SK-N-SH (cell line): Measurements from ENCODE around the gene PEX7. TPM values are rescaled to one million over a fixed set of nuclear protein-coding genes. Genes with fewer than 3 reads are reported as not detected.

ENCODE experiments used
- CTCF ChIA-PET: fragments of 300-600, 350-600 bp; formaldehyde crosslinking; extraction: SDS; loops from one replicate; lab custom pipeline; 2021; lab: Yijun Ruan, JAX
- POLR2A ChIA-PET: fragments of 350-600 bp; sonication (Branson Sonifier 250); formaldehyde crosslinking; extraction: SDS; loops from one replicate; lab custom pipeline; 2020; ENCODE audit warnings: antibody characterized with exemption, inconsistent platforms; lab: Yijun Ruan, JAX
- DNase-seq: peaks from one replicate; pipeline ENCODE4 v3.0.0; 2012
- H2AFZ ChIP-seq: fragments of 200-600 bp; sonication (generic); 2 replicates; pipeline ENCODE4 v1.8.1; 2016; ENCODE audit warnings: antibody characterized with exemption, mild to moderate bottlenecking, low read depth
- H3F3A ChIP-seq: fragments of 200-600 bp; sonication (generic); replicated peaks from 2 replicates; pipeline ENCODE3; 2016; ENCODE audit warnings: antibody characterized with exemption, mild to moderate bottlenecking; ENCODE audit not compliant: insufficient read depth
- H3K27ac ChIP-seq, 2 experiments: fragments of 200-500 bp in 1 of 2; fragments of 200-600 bp in 1 of 2; sonication (Bioruptor generic) in 1 of 2; sonication (generic), shearing (Covaris generic) in 1 of 2; 2 replicates each; pipeline versions ENCODE4 v1.5.1 to v1.6.1; 2014 to 2016; ENCODE audit warnings: low read depth in 2 of 2, inconsistent platforms in 1 of 2, low read length in 1 of 2, mild to moderate bottlenecking in 1 of 2, mixed read lengths in 1 of 2
- H3K27me3 ChIP-seq: fragments of 200-600 bp; sonication (generic), shearing (Covaris generic); 2 replicates; pipeline ENCODE4 v1.6.1; 2016; ENCODE audit warnings: mixed run types; ENCODE audit not compliant: insufficient read depth
- H3K36me3 ChIP-seq, 2 experiments: fragments of 200-500 bp in 1 of 2; fragments of 200-600 bp in 1 of 2; sonication (Bioruptor generic) in 1 of 2; sonication (generic) in 1 of 2; replicated peaks in 1 of 2; 2 replicates each; pipeline versions ENCODE3 to v1.5.1; 2014 to 2016; ENCODE audit warnings: low read length in 1 of 2, mild to moderate bottlenecking in 1 of 2; ENCODE audit not compliant: insufficient read depth in 2 of 2, control insufficient read depth in 1 of 2
- H3K4me1 ChIP-seq, 2 experiments: fragments of 200-500 bp in 1 of 2; fragments of 200-600 bp in 1 of 2; sonication (Bioruptor generic) in 1 of 2; sonication (generic), shearing (Covaris generic) in 1 of 2; 2 replicates each; pipeline versions ENCODE4 v1.5.1 to v1.6.1; 2014 to 2016; ENCODE audit warnings: low read depth in 1 of 2, low read length in 1 of 2, mixed run types in 1 of 2; ENCODE audit not compliant: insufficient read depth in 2 of 2, control insufficient read depth in 1 of 2
- H3K4me2 ChIP-seq: fragments of 200-600 bp; sonication (generic), shearing (Covaris generic); 2 replicates; pipeline ENCODE4 v1.6.1; 2017; ENCODE audit warnings: mixed run types
- H3K4me3 ChIP-seq, 2 experiments: fragments of 200-500 bp in 1 of 2; fragments of 200-600 bp in 1 of 2; sonication (Bioruptor generic) in 1 of 2; sonication (generic), shearing (Covaris generic) in 1 of 2; 2 replicates each; pipeline versions ENCODE4 v1.5.1 to v1.8.1; 2014 to 2016; ENCODE audit warnings: low read depth in 2 of 2, inconsistent platforms in 1 of 2, low read length in 1 of 2, mild to moderate bottlenecking in 1 of 2, mixed read lengths in 1 of 2, moderate library complexity in 1 of 2
- H3K79me2 ChIP-seq: fragments of 200-600 bp; sonication (generic); 2 replicates; pipeline ENCODE4 v1.8.1; 2017; ENCODE audit warnings: mild to moderate bottlenecking; ENCODE audit not compliant: insufficient read depth
- H3K9ac ChIP-seq: fragments of 200-600 bp; sonication (generic); 2 replicates; pipeline ENCODE4 v1.6.1; 2017; ENCODE audit warnings: mixed run types
- H3K9me2 ChIP-seq: fragments of 200-600 bp; sonication (generic); 2 replicates; pipeline ENCODE4 v1.6.1; 2017; ENCODE audit warnings: mixed run types
- H3K9me3 ChIP-seq: fragments of 200-600 bp; sonication (generic); 2 replicates; pipeline ENCODE4 v1.6.1; 2017; ENCODE audit warnings: mixed run types, mild to moderate bottlenecking, moderate library complexity
- H4K20me1 ChIP-seq: fragments of 200-600 bp; sonication (generic); 2 replicates; pipeline ENCODE4 v1.6.1; 2017; ENCODE audit warnings: mild to moderate bottlenecking, mixed run types; ENCODE audit not compliant: insufficient read depth
- CHD2 ChIP-seq: fragments of 150-350 bp; IDR thresholded peaks from 2 replicates; pipeline ENCODE4 v1.6.1; 2018; ENCODE audit warnings: low read length; ENCODE audit not compliant: partially characterized antibody
- EZH2phosphoT487 ChIP-seq: fragments of 200-600 bp; sonication (generic); IDR thresholded peaks from 2 replicates; pipeline ENCODE4 v1.6.1; 2017; ENCODE audit warnings: low read depth, mixed run types, mild to moderate bottlenecking, antibody characterized with exemption, moderate library complexity, borderline replicate concordance
- FOXJ3 ChIP-seq: sonication (generic); formaldehyde crosslinking; IDR thresholded peaks from 2 replicates; pipeline ENCODE4 v1.5.1; 2020; ENCODE audit warnings: mild to moderate bottlenecking, missing genetic modification reagents
- GABPA ChIP-seq: IDR thresholded peaks from 2 replicates; pipeline ENCODE4 v1.4.0; 2012; ENCODE audit warnings: low read depth, mild to moderate bottlenecking
- NRF1 ChIP-seq: IDR thresholded peaks from 2 replicates; pipeline ENCODE4 v1.6.1; 2012; ENCODE audit warnings: low read depth, mild to moderate bottlenecking, low read length
- POLR2AphosphoS5 ChIP-seq: IDR thresholded peaks from 2 replicates; pipeline ENCODE4 v1.6.1; 2012; ENCODE audit warnings: low read depth, low read length
- SIN3A ChIP-seq: IDR thresholded peaks from 2 replicates; pipeline ENCODE4 v1.6.1; 2012; ENCODE audit warnings: low read depth, mild to moderate bottlenecking, low read length, moderate library complexity, borderline replicate concordance
- SMC3 ChIP-seq: IDR thresholded peaks from 2 replicates; pipeline ENCODE4 v1.6.1; 2012; ENCODE audit warnings: low read depth, low read length, improper control_type of control experiment
- TEAD4 ChIP-seq: IDR thresholded peaks from 2 replicates; pipeline ENCODE4 v1.4.0; 2012; ENCODE audit warnings: mild to moderate bottlenecking, borderline replicate concordance; ENCODE audit not compliant: insufficient read depth
- YY1 ChIP-seq: IDR thresholded peaks from 2 replicates; pipeline ENCODE4 v1.4.0; 2012; ENCODE audit warnings: low read depth, mild to moderate bottlenecking
- WGBS: methylation state at CpG from one replicate; pipeline ENCODE4 v1.1.6; 2017; ENCODE audit warnings: low lambda C conversion rate; 5-methylcytosine and 5-hydroxymethylcytosine counted together
- polyA plus RNA-seq, 3 experiments: library from polyadenylated mRNA; depleted of rRNA; stranded (reverse); fragments of >200 nt; gene quantifications; 2 replicates each; pipeline ENCODE4 v1.2.3, GENCODE V29; 2012
- TF ChIP-seq, protein P1 (sequence below): IDR thresholded peaks from 2 replicates; pipeline ENCODE4 v1.4.0; 2012; ENCODE audit warnings: low read depth
- TF ChIP-seq, protein P2 (sequence below): IDR thresholded peaks from 2 replicates; pipeline ENCODE4 v1.6.1; 2012; ENCODE audit warnings: mild to moderate bottlenecking, low read depth, low read length, moderate library complexity

The PEX7 gene
- polyA plus RNA-seq, 1 of the 3 experiments (the other 2 are of a cell fraction) = 10.8 TPM

DNA sequence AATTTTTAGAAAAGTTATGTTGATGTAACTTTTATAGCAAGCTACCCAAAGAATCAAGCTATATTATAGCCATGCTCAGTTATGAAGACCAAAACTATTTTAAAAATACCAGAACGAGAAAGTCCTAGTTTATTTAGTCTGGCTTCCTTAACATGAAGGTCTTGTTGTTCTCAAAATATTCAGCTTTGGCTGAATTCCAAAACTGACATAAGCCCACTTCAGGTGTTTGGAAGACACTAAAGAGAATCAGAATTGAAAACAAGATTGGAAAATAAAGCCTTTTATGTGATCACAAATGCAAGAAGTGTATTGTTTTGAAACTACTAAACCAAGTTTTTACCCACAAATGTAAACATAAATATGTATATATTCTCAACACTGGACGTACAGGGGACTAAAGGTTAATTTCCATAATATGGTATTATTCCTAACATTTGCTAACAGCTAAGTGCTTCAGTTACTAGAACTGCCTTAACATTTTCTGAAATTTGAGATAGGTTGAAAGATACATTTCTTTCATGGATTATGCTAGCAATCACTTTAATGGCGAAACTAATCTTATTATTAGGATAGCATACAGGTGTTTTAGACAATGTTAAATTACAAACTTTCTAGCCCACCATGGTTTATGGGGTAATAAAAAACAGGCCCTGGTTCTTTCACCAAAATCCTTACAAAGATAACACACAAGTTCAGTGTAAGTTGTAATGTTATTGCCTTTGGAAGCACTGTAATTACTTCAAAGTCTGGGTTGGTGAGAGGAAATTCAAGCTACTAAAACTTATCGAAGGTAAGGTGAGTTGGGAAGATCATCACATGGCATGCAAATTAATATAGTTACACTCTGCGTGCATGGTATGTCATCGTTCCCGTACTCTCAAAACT lies 31.7 kb upstream of the PEX7 start:
- H3K27me3 ChIP-seq = no peaks in the 10 kb centered on the region
- POLR2A ChIA-PET = interaction anchor here (0.6 to 2.6 kb wide), 2 partner anchors 19 to 147 kb away, joined by 3 to 40 read pairs; no protein-coding TSS in a partner anchor
- H3K79me2 ChIP-seq = peaks cover 55% of the 10 kb centered on the region
- peak overlapping the region; percentile 95; the same call in 1 of the 2 replicates for H3K9ac ChIP-seq
- peak overlapping the region; percentile 68; the same call in 1 of the 2 replicates for H2AFZ ChIP-seq
- H3K9me3 ChIP-seq = no peaks in the 10 kb centered on the region
- no peak for TF ChIP-seq TEAD4
- no peak for TF ChIP-seq FOXJ3 (CRISPR knock-in tag)
- no peak for TF ChIP-seq GABPA
- TF ChIP-seq EZH2phosphoT487 = no peak
- TF ChIP-seq CHD2 = no peak
- peak overlapping the region; percentile 80 for H3K4me2 ChIP-seq
- peaks cover 12% of the 10 kb centered on the region for H3F3A ChIP-seq
- WGBS = 74% methylated on average over 7 of the region's 7 CpGs
- peak overlapping the region; percentile 74 to 81 for H3K4me3 ChIP-seq
- H3K9me2 ChIP-seq = no peaks in the 10 kb centered on the region
- DNase-seq = no peak
- no peaks in the 10 kb centered on the region for H4K20me1 ChIP-seq
- H3K4me1 ChIP-seq = peaks cover 6 to 7% of the 10 kb centered on the region in 2 experiments; a peak in 3 of 4 replicates
- CTCF ChIA-PET = interaction anchor here (0.6 to 11.4 kb wide), 9 partner anchors 12 to 240 kb away, joined by 3 to 214 read pairs (median 18); partner anchors contain the start of gene MAP7
- no peaks in the 10 kb centered on the region for H3K36me3 ChIP-seq
- H3K27ac ChIP-seq = peak overlapping the region in 1 of 2 experiments; percentile 92; a peak in 1 of 4 replicates

DNA sequence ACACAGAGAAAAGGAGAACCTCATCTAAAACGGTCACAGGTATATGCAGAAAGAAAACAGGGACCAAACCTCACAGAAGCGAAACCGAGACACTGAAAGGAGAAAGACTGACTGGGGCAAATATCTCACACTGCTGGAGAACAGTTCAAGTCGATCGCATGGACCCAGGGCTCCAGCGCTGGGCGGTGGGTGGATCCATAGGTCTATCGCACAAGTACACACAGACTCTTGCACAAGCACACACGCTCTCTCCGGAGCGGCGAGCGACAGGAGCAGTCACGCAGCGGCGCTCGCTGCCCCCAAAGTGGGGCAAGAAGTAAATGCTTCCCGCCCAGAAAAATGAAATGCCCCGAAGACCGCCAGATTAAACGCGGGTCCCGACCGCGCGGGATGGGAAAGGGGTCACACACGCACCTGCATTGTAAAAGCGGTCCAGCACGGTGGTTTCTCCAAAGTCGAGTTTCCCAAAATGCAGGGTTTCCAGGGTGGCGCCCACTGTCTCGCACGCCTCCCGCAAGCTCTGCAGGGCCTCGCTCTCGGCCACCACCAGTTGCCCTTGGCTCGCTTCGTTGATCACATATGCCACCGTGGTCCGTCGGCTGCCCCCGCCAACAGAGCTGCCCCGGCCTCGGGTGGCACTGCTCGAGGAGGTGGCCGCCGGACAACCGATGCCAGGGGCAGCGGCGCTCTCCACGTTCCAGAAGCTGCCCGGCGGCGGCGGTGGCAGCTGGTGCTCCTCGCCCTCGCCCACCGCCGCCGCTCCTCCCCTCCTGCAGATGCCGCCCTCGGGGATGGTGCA lies 30.9 kb upstream of the PEX7 start:
- no peaks in the 10 kb centered on the region for H3K27me3 ChIP-seq
- H3K36me3 ChIP-seq = no peaks in the 10 kb centered on the region
- H3K9me3 ChIP-seq = no peaks in the 10 kb centered on the region
- no peaks in the 10 kb centered on the region for H4K20me1 ChIP-seq
- ChIA-PET POLR2A (interaction anchor here (0.7 to 2.6 kb wide), 10 partner anchors 31 to 502 kb away, joined by 3 to 40 read pairs (median 5); partner anchors contain the start of genes BCLAF1, PEX7 and SLC35D3), CTCF (interaction anchor here (0.8 to 11.4 kb wide), 89 partner anchors 8 to 663 kb away, joined by 3 to 214 read pairs (median 6); partner anchors contain the start of genes BCLAF1, MAP7, PEX7 and SLC35D3)
- peak overlapping the region; percentile 95; the same call in 1 of the 2 replicates for H3K9ac ChIP-seq
- H3K27ac ChIP-seq = peak overlapping the region in 1 of 2 experiments; percentile 92; a peak in 3 of 4 replicates
- H2AFZ ChIP-seq = peak overlapping the region; percentile 68; the same call in 1 of the 2 replicates
- 26% methylated on average over 24 of the region's 62 CpGs for WGBS
- TF ChIP-seq POLR2AphosphoS5 (no peak), YY1 (no peak), TEAD4 (no peak), EZH2phosphoT487 (no peak), SMC3 (no peak), CHD2 (no peak), FOXJ3 (CRISPR knock-in tag) (no peak; the same call in 1 of the 2 replicates), NRF1 (no peak), SIN3A (no peak)
- TF ChIP-seq, protein P1, sequence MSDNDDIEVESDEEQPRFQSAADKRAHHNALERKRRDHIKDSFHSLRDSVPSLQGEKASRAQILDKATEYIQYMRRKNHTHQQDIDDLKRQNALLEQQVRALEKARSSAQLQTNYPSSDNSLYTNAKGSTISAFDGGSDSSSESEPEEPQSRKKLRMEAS = no peak
- TF ChIP-seq, protein P2, sequence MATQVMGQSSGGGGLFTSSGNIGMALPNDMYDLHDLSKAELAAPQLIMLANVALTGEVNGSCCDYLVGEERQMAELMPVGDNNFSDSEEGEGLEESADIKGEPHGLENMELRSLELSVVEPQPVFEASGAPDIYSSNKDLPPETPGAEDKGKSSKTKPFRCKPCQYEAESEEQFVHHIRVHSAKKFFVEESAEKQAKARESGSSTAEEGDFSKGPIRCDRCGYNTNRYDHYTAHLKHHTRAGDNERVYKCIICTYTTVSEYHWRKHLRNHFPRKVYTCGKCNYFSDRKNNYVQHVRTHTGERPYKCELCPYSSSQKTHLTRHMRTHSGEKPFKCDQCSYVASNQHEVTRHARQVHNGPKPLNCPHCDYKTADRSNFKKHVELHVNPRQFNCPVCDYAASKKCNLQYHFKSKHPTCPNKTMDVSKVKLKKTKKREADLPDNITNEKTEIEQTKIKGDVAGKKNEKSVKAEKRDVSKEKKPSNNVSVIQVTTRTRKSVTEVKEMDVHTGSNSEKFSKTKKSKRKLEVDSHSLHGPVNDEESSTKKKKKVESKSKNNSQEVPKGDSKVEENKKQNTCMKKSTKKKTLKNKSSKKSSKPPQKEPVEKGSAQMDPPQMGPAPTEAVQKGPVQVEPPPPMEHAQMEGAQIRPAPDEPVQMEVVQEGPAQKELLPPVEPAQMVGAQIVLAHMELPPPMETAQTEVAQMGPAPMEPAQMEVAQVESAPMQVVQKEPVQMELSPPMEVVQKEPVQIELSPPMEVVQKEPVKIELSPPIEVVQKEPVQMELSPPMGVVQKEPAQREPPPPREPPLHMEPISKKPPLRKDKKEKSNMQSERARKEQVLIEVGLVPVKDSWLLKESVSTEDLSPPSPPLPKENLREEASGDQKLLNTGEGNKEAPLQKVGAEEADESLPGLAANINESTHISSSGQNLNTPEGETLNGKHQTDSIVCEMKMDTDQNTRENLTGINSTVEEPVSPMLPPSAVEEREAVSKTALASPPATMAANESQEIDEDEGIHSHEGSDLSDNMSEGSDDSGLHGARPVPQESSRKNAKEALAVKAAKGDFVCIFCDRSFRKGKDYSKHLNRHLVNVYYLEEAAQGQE = no peak
- DNase-seq = peak; percentile 44
- H3K9me2 ChIP-seq = no peaks in the 10 kb centered on the region
- peak overlapping the region; percentile 74 to 81 for H3K4me3 ChIP-seq
- H3K4me2 ChIP-seq = peak overlapping the region; percentile 80
- peaks cover 5 to 6% of the 10 kb centered on the region in 2 experiments; a peak in 2 of 4 replicates for H3K4me1 ChIP-seq
- peaks cover 12% of the 10 kb centered on the region for H3F3A ChIP-seq
- H3K79me2 ChIP-seq = peaks cover 46% of the 10 kb centered on the region
